ENCODE measurements around the gene TM7SF3. TPM values are rescaled to one million over a fixed set of nuclear protein-coding genes. Genes with fewer than 3 reads are reported as not detected.
"Not testable (repeated sequence)": the region's sequence is repeated elsewhere in the genome, so short reads cannot be mapped to it uniquely, and the experiment has no call there.

The TM7SF3 gene
- total RNA-seq, 1 donor from 2014 or later = 30.3 TPM

DNA sequence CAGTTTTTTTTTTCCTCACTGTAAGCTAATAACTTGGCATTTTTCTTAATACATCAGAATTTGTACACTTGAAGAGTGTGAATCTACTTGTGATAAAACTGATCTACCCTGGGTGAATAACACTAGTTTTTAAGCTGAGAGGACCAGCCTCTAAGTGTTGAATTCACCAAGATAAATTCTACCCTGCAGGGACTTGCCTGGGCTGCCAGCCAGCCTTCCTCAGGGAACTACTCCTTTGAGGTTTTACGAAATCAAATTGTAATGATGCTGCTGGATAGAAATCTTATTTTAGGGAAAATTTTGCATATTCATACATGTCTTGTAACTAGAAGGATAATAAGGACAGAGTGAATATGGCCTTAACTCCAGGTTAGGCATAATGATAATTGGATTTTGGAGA lies 10.1 kb upstream of the TM7SF3 start:
- peaks cover 14% of the 10 kb centered on the region for H3K4me1 Mint-ChIP-seq (ENCODE audit: low read depth, unreplicated experiment)
- peaks cover 11% of the 10 kb centered on the region for H3K27me3 Mint-ChIP-seq (ENCODE audit: unreplicated experiment)
- no peaks in the 10 kb centered on the region for H3K36me3 Mint-ChIP-seq (ENCODE audit: unreplicated experiment)
- DNase-seq = no peak
- H3K27ac Mint-ChIP-seq (ENCODE audit: unreplicated experiment) = no peak overlapping the region
- TF ChIP-seq, protein P1, sequence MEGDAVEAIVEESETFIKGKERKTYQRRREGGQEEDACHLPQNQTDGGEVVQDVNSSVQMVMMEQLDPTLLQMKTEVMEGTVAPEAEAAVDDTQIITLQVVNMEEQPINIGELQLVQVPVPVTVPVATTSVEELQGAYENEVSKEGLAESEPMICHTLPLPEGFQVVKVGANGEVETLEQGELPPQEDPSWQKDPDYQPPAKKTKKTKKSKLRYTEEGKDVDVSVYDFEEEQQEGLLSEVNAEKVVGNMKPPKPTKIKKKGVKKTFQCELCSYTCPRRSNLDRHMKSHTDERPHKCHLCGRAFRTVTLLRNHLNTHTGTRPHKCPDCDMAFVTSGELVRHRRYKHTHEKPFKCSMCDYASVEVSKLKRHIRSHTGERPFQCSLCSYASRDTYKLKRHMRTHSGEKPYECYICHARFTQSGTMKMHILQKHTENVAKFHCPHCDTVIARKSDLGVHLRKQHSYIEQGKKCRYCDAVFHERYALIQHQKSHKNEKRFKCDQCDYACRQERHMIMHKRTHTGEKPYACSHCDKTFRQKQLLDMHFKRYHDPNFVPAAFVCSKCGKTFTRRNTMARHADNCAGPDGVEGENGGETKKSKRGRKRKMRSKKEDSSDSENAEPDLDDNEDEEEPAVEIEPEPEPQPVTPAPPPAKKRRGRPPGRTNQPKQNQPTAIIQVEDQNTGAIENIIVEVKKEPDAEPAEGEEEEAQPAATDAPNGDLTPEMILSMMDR (IDR thresholded peaks at IDR 0.05; ENCODE audit: partially characterized antibody, unreplicated experiment) = no peak
- H3K9me3 Mint-ChIP-seq (ENCODE audit: unreplicated experiment) = peaks cover 9% of the 10 kb centered on the region
- peak overlapping the region; percentile 64 for H3K4me3 Mint-ChIP-seq (ENCODE audit: unreplicated experiment)

DNA sequence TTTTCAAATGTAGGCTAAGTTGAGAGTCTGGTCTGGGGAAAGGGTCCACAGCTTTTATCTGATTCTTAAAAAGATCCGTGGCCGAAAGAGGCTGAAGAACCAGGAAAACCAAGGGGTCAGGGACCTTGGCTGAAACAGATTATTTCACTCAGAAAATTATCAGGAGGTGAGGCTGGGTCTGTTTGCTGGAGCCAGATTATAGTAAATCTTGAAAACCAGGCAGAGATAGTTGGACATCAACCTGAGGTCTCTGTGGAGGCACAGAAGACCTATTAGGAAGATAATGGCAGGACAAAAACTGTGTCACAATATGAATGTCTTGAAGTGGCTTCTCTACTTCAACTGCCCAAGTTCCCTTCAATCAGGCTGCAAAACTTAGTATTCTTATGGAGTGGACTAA lies 6.6 kb upstream of the TM7SF3 start:
- Mint-ChIP-seq H3K4me1 (ENCODE audit: low read depth, unreplicated experiment) (peaks cover 21% of the 10 kb centered on the region), H3K9me3 (ENCODE audit: unreplicated experiment) (peaks cover 9% of the 10 kb centered on the region), H3K27ac (ENCODE audit: unreplicated experiment) (no peak overlapping the region), H3K27me3 (ENCODE audit: unreplicated experiment) (peaks cover 12% of the 10 kb centered on the region), H3K36me3 (ENCODE audit: unreplicated experiment) (no peaks in the 10 kb centered on the region), H3K4me3 (ENCODE audit: unreplicated experiment) (peak overlapping the region; percentile 55)
- TF ChIP-seq, protein P1 (IDR thresholded peaks at IDR 0.05; ENCODE audit: partially characterized antibody, unreplicated experiment) = no peak
- DNase-seq = no peak

DNA sequence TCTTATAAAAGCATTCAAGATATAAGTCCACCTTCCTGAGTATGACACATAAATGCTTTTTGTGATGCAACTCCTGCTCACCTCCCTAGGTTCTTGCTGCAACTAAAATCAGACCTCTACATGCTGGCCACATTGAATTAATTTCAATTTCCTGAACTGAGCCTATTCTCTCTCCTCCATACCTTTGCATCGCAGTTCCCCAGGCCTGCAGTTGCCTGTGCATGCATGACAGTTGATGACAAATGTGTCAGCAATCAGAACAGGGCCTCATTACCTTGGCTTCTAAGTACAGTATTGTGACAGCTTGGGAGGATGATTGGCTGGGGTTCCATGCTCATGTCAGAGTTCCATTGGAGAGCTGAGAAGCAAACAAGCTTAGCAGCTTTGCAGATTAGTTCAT lies 3.9 kb upstream of the TM7SF3 start:
- H3K9me3 Mint-ChIP-seq (ENCODE audit: unreplicated experiment) = peaks cover 12% of the 10 kb centered on the region
- DNase-seq = no peak
- no peak overlapping the region for H3K4me3 Mint-ChIP-seq (ENCODE audit: unreplicated experiment)
- H3K36me3 Mint-ChIP-seq (ENCODE audit: unreplicated experiment) = no peaks in the 10 kb centered on the region
- TF ChIP-seq, protein P1 (IDR thresholded peaks at IDR 0.05; ENCODE audit: partially characterized antibody, unreplicated experiment) = no peak
- H3K27me3 Mint-ChIP-seq (ENCODE audit: unreplicated experiment) = peaks cover 17% of the 10 kb centered on the region
- peaks cover 13% of the 10 kb centered on the region for H3K4me1 Mint-ChIP-seq (ENCODE audit: low read depth, unreplicated experiment)
- H3K27ac Mint-ChIP-seq (ENCODE audit: unreplicated experiment) = no peak overlapping the region

DNA sequence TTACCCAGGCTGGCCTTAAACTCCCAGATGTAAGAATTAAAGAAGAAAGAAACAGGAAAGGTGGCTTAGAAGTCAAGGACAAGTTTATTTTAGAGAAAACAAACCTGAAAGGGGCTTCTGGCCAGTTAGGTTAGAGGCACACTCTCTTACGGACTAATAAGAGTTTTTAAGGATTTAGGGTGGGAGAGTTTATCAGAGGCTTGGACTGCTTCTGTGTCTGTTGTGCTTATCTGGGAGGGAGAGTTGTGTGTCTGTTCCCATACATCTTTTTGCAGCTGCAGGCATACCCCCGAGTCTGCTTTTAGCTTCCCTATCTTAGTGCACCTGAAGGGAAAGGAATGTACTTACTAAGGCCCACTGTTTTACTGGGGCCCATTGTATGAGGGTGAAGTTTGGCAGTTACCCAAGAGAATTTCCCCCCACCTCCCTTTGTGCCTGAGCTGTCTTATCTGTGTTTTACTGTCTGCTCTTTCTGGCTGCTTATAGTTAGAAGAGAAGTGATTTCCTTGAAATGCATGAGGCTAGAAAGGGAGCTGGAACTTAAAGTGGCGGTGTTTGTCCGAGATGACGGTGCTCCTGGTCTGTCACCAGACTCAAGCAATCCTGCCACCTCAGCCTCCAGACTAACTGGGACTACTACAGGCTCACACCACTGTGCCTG lies 3.1 kb upstream of the TM7SF3 start:
- H3K9me3 Mint-ChIP-seq (ENCODE audit: unreplicated experiment); H3K27ac Mint-ChIP-seq (ENCODE audit: unreplicated experiment): not testable (repeated sequence)
- H3K4me1 Mint-ChIP-seq (ENCODE audit: low read depth, unreplicated experiment) = peaks cover 13% of the 10 kb centered on the region

DNA sequence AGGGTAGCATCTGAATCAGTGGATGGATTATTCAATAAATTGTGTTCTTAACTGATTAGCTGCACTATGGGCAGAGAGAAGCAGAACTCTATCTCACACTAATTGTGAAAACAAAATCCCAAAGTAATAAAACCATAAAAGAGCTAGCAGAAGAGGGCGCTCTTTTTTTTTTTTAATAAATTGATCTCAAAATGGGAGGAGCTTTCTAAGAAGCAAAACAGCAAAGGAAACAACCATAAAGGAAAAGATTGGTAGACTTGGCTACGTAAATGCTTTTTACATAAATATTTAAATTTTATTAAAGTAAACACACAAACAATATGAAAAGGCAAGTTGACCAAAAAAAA lies 1.5 kb upstream of the TM7SF3 start:
- no peak overlapping the region for H3K27ac Mint-ChIP-seq (ENCODE audit: unreplicated experiment)
- peaks cover 7% of the 10 kb centered on the region for H3K27me3 Mint-ChIP-seq (ENCODE audit: unreplicated experiment)
- peaks cover 3% of the 10 kb centered on the region for H3K9me3 Mint-ChIP-seq (ENCODE audit: unreplicated experiment)
- H3K4me3 Mint-ChIP-seq (ENCODE audit: unreplicated experiment) = no peak overlapping the region
- peaks cover 20% of the 10 kb centered on the region for H3K4me1 Mint-ChIP-seq (ENCODE audit: low read depth, unreplicated experiment)
- TF ChIP-seq, protein P1 (IDR thresholded peaks at IDR 0.05; ENCODE audit: partially characterized antibody, unreplicated experiment) = no peak
- H3K36me3 Mint-ChIP-seq (ENCODE audit: unreplicated experiment) = no peaks in the 10 kb centered on the region
- DNase-seq = no peak

More for the DNA sequence above, 3.1 kb upstream of the TM7SF3 start:
- peaks cover 15% of the 10 kb centered on the region for H3K27me3 Mint-ChIP-seq (ENCODE audit: unreplicated experiment)
- DNase-seq; H3K4me3 Mint-ChIP-seq (ENCODE audit: unreplicated experiment); H3K36me3 Mint-ChIP-seq (ENCODE audit: unreplicated experiment): not testable (repeated sequence)

All from glutamatergic neuron (in vitro differentiated cells).